ENCODE data around the gene KIF26B.

KIF26B gene

GRCh38 chr1:245579881-245580280, 425.1 kb downstream of the KIF26B start:
- DNase-seq, result no peak

- DNase-seq, result no peak
Measured at GRCh38 chr1:245580651-245581050, 425.9 kb downstream of the KIF26B start.

GRCh38 chr1:245582026-245582425, 427.2 kb downstream of the KIF26B start:
- DNase-seq, result no peak

- DNase-seq, result no peak
Measured at GRCh38 chr1:245583081-245583480, 428.3 kb downstream of the KIF26B start.

- no peak for DNase-seq
Measured at GRCh38 chr1:245583575-245584330, 429.0 kb downstream of the KIF26B start.

GRCh38 chr1:245585252-245585959, 430.6 kb downstream of the KIF26B start:
- peak; percentile 55 for DNase-seq

- DNase-seq, result peak; percentile 64
Measured at GRCh38 chr1:245587435-245588115, 432.8 kb downstream of the KIF26B start.

GRCh38 chr1:245588116-245588639, 433.4 kb downstream of the KIF26B start:
- DNase-seq, result peak; percentile 78

- DNase-seq, result peak; percentile 52
Measured at GRCh38 chr1:245589316-245589715, 434.5 kb downstream of the KIF26B start.

GRCh38 chr1:245589906-245590305, 435.1 kb downstream of the KIF26B start:
- DNase-seq, result peak; percentile 81

GRCh38 chr1:245590726-245591125, 435.9 kb downstream of the KIF26B start:
- DNase-seq, result no peak

GRCh38 chr1:245591346-245592188, 436.8 kb downstream of the KIF26B start:
- peak; percentile 83 for DNase-seq

- no peak for DNase-seq
Measured at GRCh38 chr1:245592189-245592460, 437.3 kb downstream of the KIF26B start.

- no peak for DNase-seq
Measured at GRCh38 chr1:245598524-245599305, 443.9 kb downstream of the KIF26B start.

- DNase-seq, result peak; percentile 70
Measured at GRCh38 chr1:245599371-245600174, 444.8 kb downstream of the KIF26B start.

GRCh38 chr1:245600658-245601057, 445.9 kb downstream of the KIF26B start:
- DNase-seq, result no peak

GRCh38 chr1:245603311-245603865, 448.6 kb downstream of the KIF26B start:
- DNase-seq, result no peak

GRCh38 chr1:245604979-245605378, 450.2 kb downstream of the KIF26B start:
- DNase-seq, result no peak

GRCh38 chr1:245605480-245606156, 450.8 kb downstream of the KIF26B start:
- DNase-seq, result peak; percentile 54

GRCh38 chr1:245606157-245606725, 451.5 kb downstream of the KIF26B start:
- DNase-seq, result no peak

Measured in retina (tissue), 1 donor.